NCI-H187 (cell line): ENCODE results near the gene VPS45.
"Not testable (repeated sequence)": the region's sequence is repeated elsewhere in the genome, so short reads cannot be mapped to it uniquely, and the experiment has no call there.

ENCODE experiments used
- DNase-seq, 2 experiments: peaks; one replicate each; lab custom pipeline; 2025; lab: John Stamatoyannopoulos, UW

The VPS45 gene, protein sequence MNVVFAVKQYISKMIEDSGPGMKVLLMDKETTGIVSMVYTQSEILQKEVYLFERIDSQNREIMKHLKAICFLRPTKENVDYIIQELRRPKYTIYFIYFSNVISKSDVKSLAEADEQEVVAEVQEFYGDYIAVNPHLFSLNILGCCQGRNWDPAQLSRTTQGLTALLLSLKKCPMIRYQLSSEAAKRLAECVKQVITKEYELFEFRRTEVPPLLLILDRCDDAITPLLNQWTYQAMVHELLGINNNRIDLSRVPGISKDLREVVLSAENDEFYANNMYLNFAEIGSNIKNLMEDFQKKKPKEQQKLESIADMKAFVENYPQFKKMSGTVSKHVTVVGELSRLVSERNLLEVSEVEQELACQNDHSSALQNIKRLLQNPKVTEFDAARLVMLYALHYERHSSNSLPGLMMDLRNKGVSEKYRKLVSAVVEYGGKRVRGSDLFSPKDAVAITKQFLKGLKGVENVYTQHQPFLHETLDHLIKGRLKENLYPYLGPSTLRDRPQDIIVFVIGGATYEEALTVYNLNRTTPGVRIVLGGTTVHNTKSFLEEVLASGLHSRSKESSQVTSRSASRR

DNA sequence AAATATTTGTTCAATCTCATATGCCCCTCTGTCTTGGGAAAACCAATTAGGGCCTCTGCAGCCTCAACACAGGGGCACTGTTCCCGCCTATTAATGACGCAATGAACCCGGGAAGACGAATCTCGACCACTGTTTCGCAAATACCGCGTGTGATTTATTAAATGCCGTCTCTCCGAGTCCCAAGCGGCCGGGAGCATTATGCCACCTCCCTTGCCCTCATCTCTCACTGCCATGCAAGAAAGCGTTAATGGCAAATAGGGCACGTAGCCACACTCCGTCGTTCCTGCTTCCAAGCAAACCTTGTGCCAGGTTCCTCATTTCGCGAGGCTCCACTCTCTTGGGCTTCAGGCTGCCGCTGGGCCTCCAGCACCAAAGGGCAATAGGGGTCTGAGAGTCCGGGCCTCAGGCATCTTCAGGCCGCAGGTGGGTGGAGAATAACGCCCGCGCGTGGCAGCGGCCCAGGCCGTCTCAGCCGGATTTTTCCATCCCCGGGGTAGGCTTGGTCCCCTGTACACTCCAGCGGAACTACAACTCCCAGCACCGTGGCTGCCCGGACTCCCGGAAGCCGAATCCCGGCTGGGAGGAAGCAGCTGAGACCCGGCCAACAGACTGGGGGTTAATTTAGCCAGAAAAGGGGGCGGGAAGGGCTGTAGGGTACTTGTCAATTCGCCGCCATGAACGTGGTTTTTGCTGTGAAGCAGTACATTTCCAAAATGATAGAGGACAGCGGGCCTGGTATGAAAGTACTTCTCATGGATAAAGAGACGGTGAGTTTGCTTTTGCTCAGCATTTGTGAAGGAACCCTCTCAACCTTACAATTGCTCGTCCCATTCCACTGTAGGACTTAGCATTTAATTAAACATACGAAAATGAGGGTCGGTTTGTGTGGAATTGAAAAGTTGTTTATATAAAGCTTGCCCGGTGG is at the start of gene VPS45:
Gene VPS45, plus strand, starts transcription at position 593 of the 925 bp plus-strand sequence. Its CDS starts 82 bp downstream, at position 675.
- peak; percentile 96 to 98 for DNase-seq

DNA sequence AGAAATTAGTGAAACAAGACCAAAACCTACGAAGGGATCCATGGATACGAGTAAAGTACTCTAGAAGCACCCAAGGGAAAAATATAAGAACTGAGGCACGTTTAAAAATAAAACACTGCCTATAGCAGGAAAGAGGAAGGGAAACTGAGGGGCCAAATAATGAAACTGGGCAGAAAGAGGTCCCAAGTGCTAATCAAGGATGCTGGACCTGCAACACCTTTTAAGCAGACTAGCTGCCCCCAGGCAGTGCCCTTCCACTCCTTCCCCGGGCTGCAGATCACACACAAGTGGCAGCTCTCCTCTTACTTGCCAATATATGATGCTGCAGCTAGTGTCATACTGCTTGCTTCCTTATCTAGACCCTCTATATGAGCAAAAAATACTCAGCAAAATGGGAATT is 49.4 kb upstream of the VPS45 start:
- no peak for DNase-seq

DNA sequence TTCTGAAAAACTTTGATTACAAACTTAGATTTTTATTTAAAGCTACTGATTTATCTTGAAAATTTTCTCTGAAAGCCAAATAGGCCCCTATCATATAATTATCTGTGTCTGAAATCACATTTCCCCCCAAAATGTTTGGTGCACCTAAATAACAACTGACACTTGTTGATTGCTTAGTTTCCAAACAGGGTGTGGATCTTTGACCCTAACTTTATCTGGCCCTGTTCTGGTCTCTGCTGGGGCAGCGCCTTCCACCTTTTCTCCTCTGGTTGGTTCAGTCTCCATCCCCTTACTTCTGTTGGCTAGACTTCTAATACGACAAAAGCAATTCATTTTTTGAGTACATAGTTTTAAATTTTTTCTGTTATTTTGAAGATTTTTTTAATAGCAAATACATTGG is 46.9 kb upstream of the VPS45 start:
- DNase-seq, result no peak

DNA sequence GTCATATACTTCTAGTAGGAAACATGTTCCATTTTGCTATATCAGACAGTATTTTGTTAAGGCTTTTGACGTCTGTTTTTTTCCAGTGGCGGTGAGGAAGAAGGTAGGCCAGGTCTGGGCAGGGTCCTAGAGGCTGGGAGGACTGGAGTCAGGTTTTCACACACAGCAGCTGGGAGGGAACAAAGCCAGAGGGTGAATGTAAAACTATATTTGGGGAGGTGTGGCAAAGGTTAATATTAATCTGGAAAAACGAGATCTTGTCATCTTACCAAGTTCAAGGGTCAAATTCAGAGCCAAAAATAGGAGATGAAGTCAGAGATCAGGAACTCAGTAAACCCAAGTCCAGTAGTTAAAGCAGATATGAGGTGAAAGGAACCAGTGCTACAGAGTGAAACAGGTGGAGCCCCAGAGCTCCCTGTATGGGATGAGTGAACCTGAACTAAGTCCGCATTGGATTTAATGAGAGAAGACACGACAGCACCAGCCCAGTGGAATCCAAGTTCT is 46.3 kb upstream of the VPS45 start:
- DNase-seq, result no peak

DNA sequence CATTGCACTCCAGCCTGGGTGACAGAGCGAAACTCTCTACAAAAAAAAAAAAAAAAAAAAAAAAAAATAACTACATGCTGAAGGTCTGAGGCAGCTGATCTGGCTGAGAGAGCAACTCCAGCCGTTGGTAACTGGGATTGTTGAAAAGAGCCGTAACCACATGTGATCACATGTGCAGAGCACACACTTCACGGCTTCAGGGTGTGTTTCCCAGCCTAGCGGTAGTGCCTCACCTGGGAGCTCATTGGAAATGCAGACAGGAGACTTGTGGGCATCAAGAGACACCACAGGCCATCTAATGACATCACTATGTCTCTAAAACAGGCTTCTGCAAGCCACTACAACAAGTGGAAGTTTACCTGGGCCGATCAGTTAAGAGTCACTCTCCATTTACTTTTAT is 45.2 kb upstream of the VPS45 start:
- DNase-seq, result peak; percentile 49 to 90

DNA sequence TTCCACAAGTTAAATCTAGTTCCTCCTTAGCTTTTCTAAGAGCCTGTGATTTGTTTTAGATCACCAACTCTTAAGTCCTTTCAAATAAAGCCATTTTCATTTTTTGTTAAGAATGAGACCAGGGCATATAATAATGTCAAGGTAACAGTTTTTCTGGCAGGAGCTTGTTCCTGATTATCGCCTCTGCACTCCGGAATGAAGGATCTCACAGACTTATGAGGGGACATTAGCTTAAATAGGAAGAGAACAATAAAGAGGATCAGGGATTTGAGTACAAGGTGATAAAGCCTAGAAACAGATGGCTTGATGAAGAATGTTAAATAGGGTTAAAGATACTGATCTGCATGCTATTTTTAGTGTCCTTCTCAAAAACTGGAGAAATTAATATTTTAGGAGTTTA is 43.4 kb upstream of the VPS45 start:
- no peak for DNase-seq

DNA sequence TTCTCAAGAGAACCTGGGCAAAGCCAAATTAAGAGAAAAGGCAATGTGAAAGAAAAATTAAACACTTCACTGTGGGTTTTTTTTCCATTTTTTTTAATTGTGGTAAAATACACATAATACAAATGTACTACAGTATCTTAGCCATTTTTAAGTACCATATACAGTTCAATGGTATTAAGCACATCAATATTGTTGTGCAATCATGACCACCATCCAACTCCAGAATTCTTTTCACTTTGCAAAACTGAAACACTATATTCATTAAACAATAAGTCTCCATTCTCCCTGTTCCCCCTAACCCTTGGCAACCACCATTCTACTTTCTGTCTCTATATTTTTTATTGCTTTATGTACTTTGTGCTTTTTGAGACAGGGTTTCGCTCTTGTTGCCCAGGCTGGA is 39.3 kb upstream of the VPS45 start:
- DNase-seq, result no peak

DNA sequence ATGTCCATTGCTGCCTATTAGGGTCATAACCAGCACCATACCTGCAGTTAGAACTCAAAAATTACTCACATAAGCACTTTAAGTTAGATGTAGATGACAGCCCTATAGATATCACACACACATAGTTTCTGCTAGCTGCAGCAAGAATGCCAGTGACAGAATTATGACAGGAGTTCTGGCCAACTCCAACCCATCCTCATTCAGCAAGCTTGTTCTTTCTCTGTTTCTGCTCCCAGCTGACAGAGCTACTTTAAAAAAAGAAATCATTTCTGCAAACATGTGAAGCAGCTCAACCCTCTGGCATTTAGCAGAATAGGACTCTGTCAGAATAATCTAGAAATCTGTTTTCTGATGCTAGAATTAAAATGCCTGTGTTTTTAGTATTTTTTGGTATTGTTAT is 33.2 kb upstream of the VPS45 start:
- no peak for DNase-seq

DNA sequence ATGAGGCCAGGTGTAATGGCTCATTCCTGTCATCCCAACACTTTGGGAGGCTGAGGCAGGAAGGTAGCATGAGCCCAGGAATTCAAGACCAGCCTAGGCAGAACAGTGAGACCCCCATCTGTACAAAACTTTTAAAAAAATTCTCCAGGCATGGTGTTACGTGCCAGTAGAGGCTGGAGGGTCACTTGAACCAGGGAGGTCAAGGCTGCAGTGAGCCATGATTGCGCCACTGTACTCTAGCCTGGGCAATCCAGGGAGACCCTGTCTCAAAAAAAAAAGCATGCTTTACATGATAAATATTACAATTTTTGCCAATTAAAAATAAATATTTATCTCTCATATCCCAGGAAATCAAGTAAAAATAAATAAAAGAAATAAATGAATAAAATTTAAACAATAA is 17.6 kb upstream of the VPS45 start:
- DNase-seq, result no peak

DNA sequence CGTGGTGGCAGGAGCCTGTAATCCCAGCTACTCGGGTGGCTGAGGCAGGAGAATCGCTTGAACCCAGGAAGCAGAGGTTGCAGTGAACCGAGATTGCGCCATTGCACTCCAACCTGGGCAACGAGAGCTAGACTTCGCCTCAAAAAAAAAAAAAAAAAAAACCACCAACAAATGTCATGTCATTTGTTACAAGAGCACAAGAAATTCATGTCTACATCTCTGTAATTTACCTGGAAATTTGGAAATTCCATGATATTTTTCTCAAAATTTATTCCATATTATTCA is 16.5 kb upstream of the VPS45 start:
- no peak for DNase-seq

DNA sequence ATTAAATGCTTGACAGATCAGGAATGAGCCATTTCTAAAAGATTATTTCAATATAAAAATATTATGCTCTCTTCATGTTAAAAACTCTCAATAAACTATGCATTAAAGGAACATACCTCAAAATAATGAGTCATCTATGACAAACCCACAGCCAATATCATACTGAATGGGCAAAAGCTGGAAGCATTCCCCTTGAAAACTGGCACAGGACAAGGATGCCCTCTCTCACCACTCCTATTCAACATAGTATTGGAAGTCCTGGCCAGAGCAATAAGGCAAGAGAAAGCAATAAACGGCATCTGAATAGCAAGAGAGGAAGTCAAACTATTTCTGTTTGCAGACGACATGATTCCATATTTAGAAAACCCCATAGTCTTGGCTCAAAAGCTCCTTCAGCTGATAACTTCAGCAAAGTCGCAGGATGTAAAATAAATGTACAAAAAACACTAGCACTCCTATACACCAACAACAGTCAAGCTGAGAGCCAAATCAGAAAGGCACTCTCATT is 15.6 kb upstream of the VPS45 start:
- not testable (repeated sequence) for DNase-seq

DNA sequence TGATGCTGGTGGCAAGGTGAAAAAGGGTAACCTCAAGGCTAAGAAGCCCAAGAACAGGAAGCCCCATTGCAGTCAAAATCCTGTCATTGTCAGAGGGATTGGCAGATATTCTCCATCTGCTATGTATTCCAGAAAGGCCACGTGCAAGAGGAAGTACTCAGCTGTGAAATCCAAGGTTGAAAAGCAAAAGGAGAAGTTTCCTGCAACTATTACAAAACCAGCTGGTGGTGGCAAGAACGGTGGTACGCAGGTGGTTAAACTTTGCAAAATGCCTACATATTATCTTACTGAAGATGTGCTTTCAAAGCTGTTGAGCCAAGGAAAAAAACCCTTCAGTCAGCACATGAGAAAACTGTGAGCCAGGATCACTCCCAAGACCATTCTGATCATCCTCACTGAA is 13.7 kb upstream of the VPS45 start:
- DNase-seq, result no peak

DNA sequence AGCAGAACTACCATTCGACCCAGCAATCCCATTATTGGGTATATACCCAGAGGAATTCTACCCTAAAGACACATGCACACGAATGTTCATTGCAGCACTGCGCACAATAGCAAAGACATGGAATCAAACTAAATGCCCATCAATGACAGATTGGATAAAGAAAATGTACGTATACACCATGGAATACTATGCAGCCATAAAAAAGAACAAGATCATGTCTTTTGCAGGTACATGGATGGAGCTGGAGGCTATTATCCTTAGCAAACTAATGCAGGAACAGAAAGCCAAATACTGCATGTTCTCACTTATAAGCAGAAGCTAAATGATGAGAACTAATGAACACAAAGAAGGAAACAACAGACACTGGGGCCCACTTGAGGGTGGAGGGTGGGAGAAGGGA is 12.1 kb upstream of the VPS45 start:
- DNase-seq, result not testable (repeated sequence)

DNA sequence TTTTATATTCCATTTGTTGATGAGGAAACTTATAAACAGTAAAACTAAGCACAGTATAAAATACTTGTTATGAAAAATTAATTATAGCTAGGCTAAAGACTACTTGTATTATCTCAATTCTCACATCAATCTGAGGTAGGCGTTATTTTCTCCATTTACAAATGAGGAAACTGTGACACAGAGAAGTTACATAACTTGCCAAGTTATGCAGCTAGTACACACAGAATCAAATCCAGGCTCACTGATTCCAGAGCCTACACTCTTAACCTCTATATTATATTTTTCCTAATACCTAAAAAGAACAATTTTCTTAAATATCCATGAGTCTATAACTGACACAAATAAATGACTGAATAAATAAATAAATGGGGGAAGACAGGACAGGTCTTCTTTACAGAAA is 11.2 kb upstream of the VPS45 start:
- DNase-seq, result no peak

DNA sequence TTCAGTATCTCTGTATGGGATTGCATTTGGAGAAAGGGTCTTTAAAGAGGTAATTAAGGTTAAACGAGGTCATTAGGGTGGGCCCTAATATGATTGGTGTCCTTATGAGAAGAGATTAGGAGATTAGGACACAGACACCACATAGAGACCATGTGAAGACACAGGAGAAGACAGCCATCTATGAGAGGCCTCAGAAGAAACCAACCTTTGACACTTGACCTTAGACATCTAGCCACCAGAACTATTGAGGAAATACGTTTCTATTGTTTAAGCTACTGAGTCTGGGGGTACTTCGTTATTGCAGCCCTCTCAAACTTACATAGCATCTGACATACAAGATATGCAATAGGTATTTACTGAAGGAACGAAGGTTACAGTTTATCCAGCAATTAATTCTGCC is 7.3 kb upstream of the VPS45 start:
- no peak for DNase-seq

DNA sequence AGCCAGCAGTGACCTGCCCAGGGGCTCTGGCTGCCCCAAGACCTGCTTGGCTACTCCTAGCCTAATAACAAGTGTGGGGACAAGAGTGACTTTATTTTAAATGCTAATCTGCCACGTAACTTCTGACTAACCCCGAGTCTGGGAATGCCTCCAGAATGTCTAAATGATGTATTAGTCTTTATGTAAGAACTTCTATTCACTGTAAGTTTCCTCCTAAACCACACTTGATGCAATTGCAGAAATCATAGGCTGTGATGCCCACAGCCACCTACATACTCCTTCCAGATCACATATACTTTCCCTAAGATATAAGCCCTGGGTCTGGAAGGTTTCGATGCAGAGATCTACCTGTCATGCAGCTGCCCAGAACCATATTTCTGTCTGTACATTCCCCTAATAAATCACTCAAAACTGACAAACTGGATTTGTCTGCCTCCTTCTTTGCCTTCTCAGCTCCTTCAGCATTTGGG is 5.9 kb upstream of the VPS45 start:
- no peak for DNase-seq

DNA sequence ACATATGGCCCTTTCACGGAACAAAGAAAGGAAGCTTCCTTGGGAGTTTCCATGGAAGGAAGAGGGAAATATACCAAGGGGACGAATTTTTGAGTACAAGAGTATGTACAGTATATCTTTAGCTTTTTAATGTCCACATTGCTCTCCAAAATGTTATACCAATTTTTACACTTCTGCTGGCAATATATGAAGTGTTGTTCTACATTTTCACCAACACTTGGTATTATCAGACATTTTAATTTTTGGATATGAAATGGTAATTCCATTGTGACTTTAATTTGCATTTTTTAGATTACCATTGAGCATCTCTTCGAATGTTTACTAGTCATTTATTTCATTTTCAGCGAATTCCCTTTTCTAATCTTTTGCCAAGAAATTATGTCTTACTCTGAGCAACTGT is 5.5 kb upstream of the VPS45 start:
- no peak for DNase-seq

DNA sequence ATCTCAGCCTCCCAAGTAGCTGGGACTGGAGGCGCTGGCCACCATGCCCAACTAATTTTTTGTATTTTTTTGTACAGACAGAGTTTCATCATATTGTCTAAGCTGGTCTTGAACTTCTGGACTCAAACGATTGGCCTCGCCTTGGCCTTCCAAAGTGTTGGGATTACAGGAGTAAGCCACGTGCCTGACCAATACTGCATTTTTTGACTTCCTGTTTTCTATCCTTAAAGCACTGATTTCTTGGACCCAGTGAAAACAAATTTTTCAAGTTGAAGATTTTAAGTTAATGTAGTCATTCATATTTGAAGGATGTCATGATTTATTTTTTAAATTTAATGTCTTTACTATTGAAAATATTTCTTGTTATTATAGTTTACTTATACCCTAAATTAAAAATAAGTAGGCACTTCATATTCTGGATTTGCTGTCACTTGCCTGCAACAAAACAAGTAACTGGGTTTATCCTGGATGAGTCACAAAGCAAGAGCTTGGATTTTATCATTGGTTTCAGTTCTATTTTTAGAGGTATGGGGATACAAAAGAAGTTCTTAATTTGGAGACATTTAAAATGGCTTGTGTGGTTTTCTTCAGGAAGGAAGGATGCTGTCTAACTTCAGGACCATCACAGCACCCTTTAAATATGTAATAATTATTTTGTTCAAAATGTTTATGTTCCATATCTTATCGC is 2.2 kb upstream of the VPS45 start:
- DNase-seq, result no peak

DNA sequence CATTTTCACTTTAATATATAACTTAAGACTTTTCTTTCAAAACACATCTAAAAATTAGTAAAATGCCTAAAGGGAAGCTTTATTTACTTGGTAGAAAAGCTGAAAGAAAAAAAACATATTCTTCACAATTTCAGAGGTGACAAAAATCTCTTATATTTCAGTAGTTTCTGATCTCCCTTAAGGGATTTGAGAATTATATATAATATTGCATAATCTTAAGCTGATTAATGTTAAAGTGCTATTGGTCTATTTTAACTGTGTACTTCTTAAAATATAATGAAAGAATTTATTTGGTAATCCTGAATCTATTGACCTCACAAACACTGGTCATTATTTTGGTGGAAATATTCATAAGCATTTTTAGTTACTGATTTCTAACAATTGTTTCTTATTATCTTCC is 1.2 kb upstream of the VPS45 start:
- DNase-seq, result no peak

DNA sequence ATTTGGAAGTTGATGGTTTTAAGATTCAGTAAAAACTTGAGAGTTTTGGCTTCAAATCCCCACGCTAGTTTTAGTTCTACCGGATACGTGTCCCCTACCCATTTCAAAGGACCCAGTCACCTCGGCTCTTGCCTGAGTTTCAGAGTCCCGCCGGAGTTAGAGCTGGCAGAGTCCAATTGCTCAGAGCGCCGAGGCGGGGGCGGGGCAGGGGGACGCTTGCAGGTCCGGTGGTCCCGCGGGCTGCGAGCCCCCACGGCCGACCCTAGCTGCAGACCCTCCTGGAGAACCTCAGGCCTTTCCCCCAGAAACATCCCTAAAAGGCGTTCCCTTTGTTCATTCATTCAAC is 765 bp upstream of the VPS45 start:
- peak in 1 of 2 experiments; percentile 93 for DNase-seq

DNA sequence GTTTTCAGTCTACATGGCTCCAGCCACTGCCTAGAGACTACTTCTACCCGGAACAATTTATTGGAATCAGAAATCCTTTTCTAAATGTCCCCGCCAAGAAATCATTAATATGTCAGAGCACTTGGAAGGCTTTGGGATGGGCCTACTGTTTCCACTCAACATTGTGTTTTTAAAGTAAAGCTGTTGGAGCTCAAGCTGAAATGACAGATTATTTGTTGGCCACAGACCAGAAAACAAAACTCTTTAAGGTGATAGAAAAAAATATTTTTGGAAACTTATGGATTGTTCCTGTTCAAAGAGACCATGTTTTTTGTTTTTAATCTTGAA is 496 bp downstream of the VPS45 start:
- peak in 1 of 2 experiments; percentile 70 for DNase-seq

DNA sequence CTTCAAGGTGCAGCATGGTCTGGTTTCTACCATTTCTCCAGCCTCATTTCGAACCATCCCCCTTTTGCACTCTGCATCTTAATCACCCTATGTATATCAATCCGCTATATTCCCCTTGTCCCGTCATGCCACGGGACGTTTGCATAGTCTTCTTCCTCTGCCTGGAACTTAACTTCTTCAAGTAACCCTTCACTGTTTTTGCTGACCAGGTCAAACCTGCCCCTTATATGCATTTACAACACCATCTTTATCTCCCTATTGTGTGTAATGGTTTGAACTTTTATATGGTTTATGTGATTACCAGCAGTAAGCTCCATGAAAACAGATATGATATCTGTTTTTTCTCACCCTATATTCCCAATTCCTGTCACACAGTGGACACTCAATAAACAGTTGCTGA is 2.3 kb downstream of the VPS45 start:
- DNase-seq, result no peak
